A204.1 (cell line): ENCODE measurements around the gene PPP1R15A.
"Not testable (repeated sequence)": the region's sequence is repeated elsewhere in the genome, so short reads cannot be mapped to it uniquely, and the experiment has no call there.

ENCODE experiments used
- FAIRE-seq: peaks from 2 replicates; lab custom pipeline; 2012; peaks lifted over from hg19 to GRCh38; lab: Jason Lieb, UNC

The PPP1R15A gene

GRCh38 chr19:48915757-48916156, 43.5 kb downstream of the PPP1R15A start:
- FAIRE-seq = no peak

GRCh38 chr19:48918071-48918470, 45.9 kb downstream of the PPP1R15A start:
- FAIRE-seq = no peak

- no peak for FAIRE-seq
These were observed 46.6 kb downstream of the PPP1R15A start for GRCh38 chr19:48918801-48919247.

- not testable (repeated sequence) for FAIRE-seq
These were observed 47.0 kb downstream of the PPP1R15A start for GRCh38 chr19:48919271-48919670.

GRCh38 chr19:48920949-48921348, 48.7 kb downstream of the PPP1R15A start:
- no peak for FAIRE-seq

GRCh38 chr19:48921721-48922500, 49.7 kb downstream of the PPP1R15A start:
- FAIRE-seq = no peak

- FAIRE-seq = no peak
These were observed 50.6 kb downstream of the PPP1R15A start for GRCh38 chr19:48922548-48923490.

- FAIRE-seq = no peak
These were observed 53.1 kb downstream of the PPP1R15A start for GRCh38 chr19:48925240-48925843.
